Adipose tissue (tissue), 3 donors: ENCODE measurements around the gene HOXD9. TPM values are rescaled to one million over a fixed set of nuclear protein-coding genes. Genes with fewer than 3 reads are reported as not detected.

ENCODE experiments used
- H3K27ac ChIP-seq: one replicate; pipeline ENCODE4 v1.5.1; 2013; ENCODE audit warnings: low read depth, low read length
- WGBS, 3 donors: extraction: QIAGEN DNeasy Blood & Tissue Kit; methylation state at CpG; one replicate each; pipeline ENCODE4 v1.1.7; 2013; 5-methylcytosine and 5-hydroxymethylcytosine counted together
- polyA plus RNA-seq, 3 donors: library from polyadenylated mRNA; stranded (reverse); fragments of 200-250 nt; gene quantifications; one replicate each; pipeline ENCODE4 v1.2.3, GENCODE V29; 2013
- donor health status: healthy with polysubstance abuse.
- donor health status: Bipolar disorder and iron deficiency.
- donor health status: healthy.

Gene HOXD9
- polyA plus RNA-seq, 3 donors = 0.36 to 5.3 (median 3.0) TPM

GRCh38 chr2:176084611-176085119, 37.9 kb upstream of the HOXD9 start:
- 5% methylated on average over 26 of the region's 26 CpGs for WGBS, 3 donors

GRCh38 chr2:176085120-176085788, 37.3 kb upstream of the HOXD9 start:
- no peak overlapping the region for H3K27ac ChIP-seq

More at GRCh38 chr2:176084611-176085119, 37.9 kb upstream of the HOXD9 start:
- no peak overlapping the region for H3K27ac ChIP-seq

GRCh38 chr2:176085861-176086771, 36.4 kb upstream of the HOXD9 start:
- 3 to 7% (median 3%) methylated on average over 45 to 46 of the region's 46 CpGs for WGBS, 3 donors
- no peak overlapping the region for H3K27ac ChIP-seq

More at GRCh38 chr2:176085120-176085788, 37.3 kb upstream of the HOXD9 start:
- WGBS, 3 donors = 5 to 8% (median 7%) methylated on average over 39 to 40 of the region's 40 CpGs

GRCh38 chr2:176087330-176088047, 35.0 kb upstream of the HOXD9 start:
- H3K27ac ChIP-seq = no peak overlapping the region
- WGBS, 3 donors = 21 to 43% (median 30%) methylated on average over 29 of the region's 29 CpGs

GRCh38 chr2:176088048-176088936, 34.2 kb upstream of the HOXD9 start:
- H3K27ac ChIP-seq = no peak overlapping the region
- WGBS, 3 donors = 3 to 11% (median 6%) methylated on average over 49 of the region's 49 CpGs

- 7 to 22% (median 8%) methylated on average over 6 of the region's 6 CpGs for WGBS, 3 donors
- no peak overlapping the region for H3K27ac ChIP-seq
Observed at GRCh38 chr2:176088937-176089842, 33.3 kb upstream of the HOXD9 start.

- no peak overlapping the region for H3K27ac ChIP-seq
Observed at GRCh38 chr2:176089843-176090395, 32.6 kb upstream of the HOXD9 start.

GRCh38 chr2:176090862-176091261, 31.7 kb upstream of the HOXD9 start:
- 27 to 39% (median 31%) methylated on average over 5 of the region's 5 CpGs for WGBS, 3 donors
- H3K27ac ChIP-seq = no peak overlapping the region

- no peak overlapping the region for H3K27ac ChIP-seq
- WGBS, 3 donors = 6 to 23% (median 7%) methylated on average over 31 of the region's 31 CpGs
Observed at GRCh38 chr2:176091329-176092258, 30.9 kb upstream of the HOXD9 start.

GRCh38 chr2:176092270-176093144, 30.0 kb upstream of the HOXD9 start, which contains the start of gene HOXD13:
TSS of gene HOXD13 (plus strand) at chr2:176092721. CDS start at chr2:176092891, 170 bp downstream.
- no peak within 1 kb of the TSS for H3K27ac ChIP-seq
- WGBS, 3 donors = 3 to 4% (median 4%) methylated on average over 44 to 91 of the region's 95 CpGs

GRCh38 chr2:176093145-176093897, 29.2 kb upstream of the HOXD9 start:
- 2 to 6% (median 4%) methylated on average over 44 to 53 of the region's 53 CpGs for WGBS, 3 donors

GRCh38 chr2:176093898-176094249, 28.6 kb upstream of the HOXD9 start:
- no peak overlapping the region for H3K27ac ChIP-seq
- 11 to 24% (median 11%) methylated on average over 8 of the region's 8 CpGs for WGBS, 3 donors

More at GRCh38 chr2:176093145-176093897, 29.2 kb upstream of the HOXD9 start:
- no peak overlapping the region for H3K27ac ChIP-seq

- 3 to 25% (median 8%) methylated on average over 12 of the region's 12 CpGs for WGBS, 3 donors
- no peak overlapping the region for H3K27ac ChIP-seq
Observed at GRCh38 chr2:176094349-176094748, 28.2 kb upstream of the HOXD9 start.

GRCh38 chr2:176095421-176095820, 27.1 kb upstream of the HOXD9 start:
- no peak overlapping the region for H3K27ac ChIP-seq
- 15 to 33% (median 18%) methylated on average over 5 of the region's 5 CpGs for WGBS, 3 donors
